H1 (cell line): ENCODE results near the gene FKBP8. TPM values are rescaled to one million over a fixed set of nuclear protein-coding genes. Genes with fewer than 3 reads are reported as not detected.

Experiments
- ASH2L ChIP-seq: fragments of 200-600, 300-600 bp; sonication (generic); IDR thresholded peaks from one replicate; pipeline ENCODE4 v1.7.1; 2017; ENCODE audit warnings: low read length
- POLR2A ChIP-seq, 2 experiments: IDR thresholded peaks; 1 replicate in 1 of 2; 2 replicates in 1 of 2; pipeline ENCODE4 v1.6.1; 2011; ENCODE audit warnings: low read depth in 2 of 2, low read length in 2 of 2, mild to moderate bottlenecking in 2 of 2; ENCODE audit errors: control extremely low read depth in 1 of 2
- TBP ChIP-seq: IDR thresholded peaks from 2 replicates; pipeline ENCODE4 v1.6.1; 2011; ENCODE audit warnings: low read depth, low read length, improper control_type of control experiment
- polyA plus RNA-seq, 7 experiments: library from polyadenylated mRNA; depleted of rRNA in 3 of 7; stranded (reverse) in 5 of 7; unstranded in 2 of 7; fragments of >200 nt in 5 of 7; fragments of 200-250 nt in 2 of 7; gene quantifications; 1 replicate in 5 of 7; 2 replicates in 1 of 7; 4 replicates in 1 of 7; pipeline versions ENCODE4 v1.2.1 to v1.2.3, GENCODE V29; 2011 to 2013; ENCODE audit warnings: missing spikeins in 2 of 7, mixed read lengths in 2 of 7
- total RNA-seq: library from RNA; stranded (reverse); fragmentation: NEBNext Ultra II Directional; extraction: Animal tissue kit (Norgen Biotek cat#: 25700); gene quantifications from 2 replicates; pipeline ENCODE4 v1.2.1, GENCODE V29; 2021

The FKBP8 gene
- total and polyA plus RNA-seq, 2 of the 8 experiments (the other 6 are each of a cell fraction or from before 2014, with no cell fraction given), result 264 to 309 TPM

DNA sequence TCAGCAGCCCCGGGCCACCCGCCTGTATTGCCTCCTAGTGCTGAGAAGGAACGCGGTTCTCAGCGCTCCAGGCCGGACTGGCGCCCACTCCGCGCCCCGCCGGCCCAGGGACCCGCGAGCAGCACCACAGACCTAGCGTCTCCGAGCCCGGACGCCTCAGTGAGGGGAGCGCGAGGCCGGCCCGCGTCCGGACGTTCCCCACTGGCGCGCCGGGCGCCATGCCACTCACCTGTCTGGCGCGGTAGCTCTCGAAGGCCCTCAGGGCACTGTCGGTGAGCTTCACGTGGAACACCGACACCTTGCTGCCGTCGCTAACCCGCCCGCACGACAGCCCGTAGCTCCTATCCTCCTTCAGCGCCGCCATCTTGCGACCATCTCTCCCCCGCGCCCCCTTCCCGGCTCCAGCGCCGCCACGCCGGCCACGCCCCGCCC is 21.7 kb downstream of the FKBP8 start, which contains the start of gene ELL (continued):
- peak; percentile 37; the same call in 1 of the 2 replicates for TF ChIP-seq TBP
- peak in 1 of 2 experiments; percentile 87; a peak in 2 of 3 replicates for TF ChIP-seq POLR2A (IDR thresholded peaks at IDR 0.05; ENCODE audit: control extremely low read depth in 1 of 2, low read depth in 2 of 2, low read length in 2 of 2)
- no peak for TF ChIP-seq ASH2L
